GM18867 (cell line): Measurements from ENCODE around the gene SIRPD.
"Not testable (repeated sequence)": the region's sequence is repeated elsewhere in the genome, so short reads cannot be mapped to it uniquely, and the experiment has no call there.

Experiments
- ATAC-seq: cut with Tn5 transposase; IDR thresholded peaks from one replicate; pipeline ENCODE4 v1.9.1; 2021; ENCODE audit warnings: mild to moderate bottlenecking, moderate library complexity; ENCODE audit not compliant: unreplicated experiment

Gene SIRPD

GRCh38 chr20:1557605-1558004 lies at the start of gene SIRPD:
TSS of gene SIRPD (minus strand) at chr20:1557705. CDS start at chr20:1557653, 52 bp downstream.
- no peak for ATAC-seq

- no peak for ATAC-seq
Measured at GRCh38 chr20:1600736-1601135, 43.2 kb upstream of the SIRPD start.

- ATAC-seq = no peak
Measured at GRCh38 chr20:1595333-1595732, 37.8 kb upstream of the SIRPD start.

DNA sequence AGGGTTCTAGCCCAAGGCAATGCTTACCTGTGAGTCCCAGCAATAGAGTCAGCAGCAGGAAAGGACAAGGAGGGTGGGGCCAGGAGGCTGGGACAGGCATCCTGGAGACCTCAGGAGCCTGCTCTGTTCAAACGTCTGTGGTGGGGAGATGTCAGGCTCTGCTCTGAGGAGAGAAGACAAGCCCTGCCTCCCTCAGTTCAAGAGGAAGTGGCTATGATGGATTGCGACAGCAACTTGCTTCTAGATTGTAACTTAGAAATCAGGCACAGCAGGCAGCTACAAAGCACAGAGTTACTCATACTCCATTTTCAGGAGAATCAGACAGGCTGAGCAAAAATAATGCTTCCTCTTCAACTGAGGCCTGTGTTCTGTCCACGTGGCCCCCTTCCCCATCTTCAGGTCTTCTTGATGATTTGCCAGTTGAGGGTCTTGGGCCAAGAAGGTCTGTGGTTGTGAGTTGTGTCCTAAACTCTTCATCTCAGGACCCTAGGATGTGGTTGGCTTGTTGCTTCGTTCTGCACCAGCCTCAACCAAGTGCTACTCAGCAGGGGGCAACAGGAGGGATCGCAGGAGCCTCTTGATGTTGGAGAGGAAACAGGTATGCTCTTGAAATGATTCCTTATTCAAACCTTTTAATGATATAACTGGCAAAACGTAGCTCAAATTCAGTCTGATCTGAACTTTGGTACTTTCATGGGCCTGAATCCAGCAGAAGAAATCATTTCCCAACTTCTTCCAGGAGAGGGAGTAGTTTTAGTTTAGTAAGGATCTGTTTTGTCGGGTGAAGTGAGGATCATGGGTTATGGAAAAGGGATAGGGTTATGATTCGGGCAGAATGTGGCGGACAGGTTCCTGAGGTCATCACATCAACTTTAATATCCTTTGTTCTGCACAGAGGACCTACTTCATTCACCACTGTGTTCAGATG lies 31.3 kb upstream of the SIRPD start:
- no peak for ATAC-seq

DNA sequence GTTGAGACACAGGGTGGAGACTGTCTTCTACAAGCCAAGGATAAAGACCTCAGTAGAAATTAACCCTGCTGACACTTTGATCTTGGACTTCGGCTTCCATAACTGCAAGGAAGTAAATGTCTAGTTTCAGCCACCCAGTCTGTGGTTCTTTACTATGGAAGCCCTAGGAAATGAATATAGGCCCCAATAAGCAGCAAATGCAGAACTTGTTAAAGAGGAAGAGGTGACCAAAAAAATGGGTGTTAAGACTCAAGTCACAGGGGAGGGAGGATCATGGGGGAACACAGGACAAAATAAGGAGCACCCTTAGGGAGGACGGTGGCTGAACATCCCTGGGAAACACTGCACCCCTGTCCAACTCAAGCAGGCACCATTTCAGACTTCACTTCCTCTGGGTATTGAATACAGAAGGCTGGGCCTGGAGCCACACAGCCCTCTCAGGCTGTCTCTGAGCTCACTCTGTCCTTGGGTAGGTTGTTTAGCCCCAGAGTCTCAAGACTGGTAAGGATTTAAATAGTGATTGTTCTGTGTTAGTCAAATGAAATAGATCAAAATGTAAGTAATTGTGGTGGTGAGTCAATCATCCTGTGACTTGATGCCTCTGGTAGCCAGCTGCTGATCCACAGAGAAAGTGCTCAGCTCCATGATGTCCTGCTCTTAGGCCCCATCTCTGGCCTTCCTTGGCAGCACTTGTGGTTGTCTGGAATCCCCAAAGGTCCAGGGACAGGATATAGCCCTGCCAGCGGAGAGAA lies 30.5 kb upstream of the SIRPD start:
- no peak for ATAC-seq

GRCh38 chr20:1579488-1579887 lies 22.0 kb upstream of the SIRPD start:
- ATAC-seq = no peak

GRCh38 chr20:1577906-1578305 lies 20.4 kb upstream of the SIRPD start:
- ATAC-seq = no peak

DNA sequence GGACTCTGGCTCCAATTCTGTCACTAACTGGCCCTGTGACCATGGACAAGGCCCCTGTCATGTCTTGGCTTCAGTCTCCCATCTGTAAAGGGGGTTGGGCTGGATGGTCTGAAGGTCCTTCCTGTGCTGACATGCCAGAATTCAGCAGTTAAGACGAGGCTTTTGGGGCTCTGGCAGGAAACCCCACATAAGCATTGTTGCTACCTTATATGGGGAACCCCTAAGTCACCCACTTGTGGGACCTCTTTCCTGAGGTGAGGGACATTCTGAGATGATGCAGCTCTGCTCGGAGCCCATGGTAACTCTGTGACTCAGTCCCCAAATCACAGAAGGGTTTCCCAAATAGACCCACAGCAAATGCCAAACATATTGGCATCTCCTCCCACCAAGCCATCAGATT lies 19.8 kb upstream of the SIRPD start:
- not testable (repeated sequence) for ATAC-seq

- no peak for ATAC-seq
Measured at GRCh38 chr20:1576641-1577040, 19.1 kb upstream of the SIRPD start.

DNA sequence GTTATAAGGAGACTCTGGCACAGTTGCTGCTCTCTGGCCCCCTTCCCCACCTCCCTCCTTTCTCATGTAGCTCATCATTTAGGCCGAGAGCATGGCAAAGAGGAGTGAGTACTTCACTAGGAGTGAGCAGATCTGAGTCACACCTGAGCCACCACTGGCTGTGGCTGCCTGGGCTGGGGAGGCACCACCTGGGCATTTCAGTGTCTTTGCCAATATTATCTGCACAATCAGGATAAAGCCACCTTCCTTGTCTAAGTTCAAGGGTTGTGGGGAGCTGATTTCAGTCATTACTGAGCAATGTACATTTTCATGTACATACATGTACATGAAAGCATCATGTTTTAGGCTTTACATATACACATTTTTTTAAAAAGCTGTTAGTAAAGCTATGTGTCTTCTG lies 18.5 kb upstream of the SIRPD start:
- ATAC-seq = not testable (repeated sequence)

- ATAC-seq = not testable (repeated sequence)
Measured at GRCh38 chr20:1571583-1571982, 14.1 kb upstream of the SIRPD start.

- no peak for ATAC-seq
Measured at GRCh38 chr20:1569415-1569881, 11.9 kb upstream of the SIRPD start.

DNA sequence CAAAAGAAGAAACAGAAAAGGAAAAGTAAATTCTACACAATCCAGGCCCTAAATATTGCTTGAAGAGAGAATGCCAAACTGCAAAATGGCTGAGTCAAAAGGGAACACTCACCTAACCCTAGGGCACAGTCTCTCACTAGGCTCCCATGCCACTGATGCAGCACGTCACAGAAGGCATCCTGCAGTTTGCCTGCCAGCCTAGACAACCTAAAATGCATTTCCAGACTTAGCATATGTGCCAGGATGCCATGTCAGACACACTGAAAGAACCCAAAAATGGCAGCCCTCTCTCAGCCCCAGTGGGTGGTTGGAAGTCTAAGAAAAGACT lies 10.6 kb upstream of the SIRPD start:
- no peak for ATAC-seq

DNA sequence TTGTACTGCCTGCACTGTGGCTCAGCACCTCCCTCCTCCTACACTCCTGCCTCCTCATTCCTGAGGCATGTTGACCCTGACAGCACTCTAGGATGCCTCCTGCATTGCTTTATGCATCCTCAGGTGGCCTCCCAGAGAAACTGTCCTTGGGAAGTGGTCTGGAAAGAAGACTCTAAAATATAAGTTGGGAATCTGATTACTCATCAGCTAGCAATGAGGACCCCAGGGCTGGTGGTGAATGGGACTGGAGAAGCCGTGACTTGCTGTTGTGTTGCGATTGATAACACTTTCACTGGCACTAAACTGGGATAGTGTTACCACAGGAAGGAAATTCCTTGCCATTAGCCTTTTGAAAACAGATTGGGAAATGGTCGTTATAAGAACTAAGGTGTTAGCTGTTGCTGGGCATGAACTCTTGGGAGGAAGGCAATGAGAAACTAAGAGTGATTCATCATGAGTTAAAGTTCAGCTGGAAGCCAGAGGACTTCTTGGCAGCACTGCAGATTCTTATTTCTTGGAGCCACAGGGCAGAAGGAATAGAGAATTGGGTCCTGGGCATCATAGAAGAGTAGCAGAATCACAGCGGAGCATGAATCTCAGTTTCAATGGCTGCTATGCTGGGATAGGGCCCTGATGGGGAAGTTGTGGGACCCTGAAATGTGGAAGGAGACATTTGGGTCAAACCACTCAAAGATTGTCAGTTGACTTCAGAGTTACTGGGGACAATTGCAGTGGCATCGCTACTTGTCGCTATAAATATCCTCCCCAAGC lies 10.1 kb upstream of the SIRPD start:
- no peak for ATAC-seq

- no peak for ATAC-seq
Measured at GRCh38 chr20:1566701-1567100, 9.2 kb upstream of the SIRPD start.

DNA sequence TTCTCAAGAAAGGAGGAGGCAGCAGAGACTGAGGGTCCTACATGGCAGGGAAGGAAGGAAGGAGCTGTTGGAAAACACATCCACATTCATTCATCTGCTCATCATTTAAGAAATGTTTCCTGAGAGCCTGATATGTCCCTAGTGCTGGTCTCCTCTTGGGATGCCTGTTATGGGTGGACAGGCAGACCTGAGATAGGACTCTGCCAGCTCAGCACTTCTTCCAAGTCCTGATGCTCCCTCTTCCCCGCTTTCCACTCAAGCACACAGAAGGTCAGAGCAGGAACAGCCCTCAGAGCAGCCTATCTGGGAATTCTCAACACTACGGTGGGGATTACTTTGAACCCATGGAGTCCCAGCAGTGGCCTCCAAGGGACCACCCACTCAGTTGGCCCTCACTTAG lies 8.0 kb upstream of the SIRPD start:
- no peak for ATAC-seq

- ATAC-seq = no peak
Measured at GRCh38 chr20:1563598-1563997, 6.1 kb upstream of the SIRPD start.

- no peak for ATAC-seq
Measured at GRCh38 chr20:1562622-1563021, 5.1 kb upstream of the SIRPD start.

DNA sequence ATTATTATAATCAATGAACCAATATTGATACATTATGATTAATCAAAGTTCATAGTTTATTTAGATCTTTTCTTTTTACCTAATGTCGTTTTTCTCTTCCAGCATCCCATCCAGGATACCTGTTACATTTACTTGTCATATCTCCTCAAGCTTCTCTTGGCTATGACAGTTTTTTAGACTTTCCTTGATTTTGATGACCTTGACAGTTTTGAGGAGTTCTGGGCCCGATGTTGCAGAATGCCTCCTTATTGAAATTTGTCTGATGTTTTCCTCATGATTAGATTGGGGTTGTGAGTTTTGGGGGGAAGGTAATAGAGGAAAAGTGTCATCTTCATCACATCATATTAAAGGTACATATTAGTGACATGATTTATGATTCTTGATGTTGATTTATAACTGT lies 3.8 kb upstream of the SIRPD start:
- no peak for ATAC-seq

DNA sequence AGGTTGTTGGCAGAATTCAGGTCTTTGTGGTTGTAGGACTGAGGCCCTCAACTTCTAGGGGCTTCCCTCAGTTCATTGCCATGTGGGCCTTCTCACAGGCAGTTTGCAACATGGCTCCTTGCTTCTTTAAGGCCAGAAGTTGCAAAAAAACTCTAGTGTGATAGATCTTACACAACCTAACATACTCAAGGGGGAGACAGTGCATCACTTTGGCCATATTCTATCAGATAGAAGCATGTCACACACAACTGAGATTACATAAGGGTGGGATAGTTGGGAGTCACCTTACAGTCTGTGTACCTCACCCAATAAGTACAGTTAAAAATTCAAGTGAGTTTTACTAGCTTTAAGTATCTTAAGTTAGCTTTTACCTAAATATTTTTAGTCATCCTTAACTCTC lies 1.6 kb downstream of the SIRPD start:
- no peak for ATAC-seq

GRCh38 chr20:1539816-1540419 lies 17.6 kb downstream of the SIRPD start:
- no peak for ATAC-seq
